Uterus (tissue), 4 donors: ENCODE data around the gene XPA. TPM values are rescaled to one million over a fixed set of nuclear protein-coding genes. Genes with fewer than 3 reads are reported as not detected.

Source experiments
- DNase-seq, 2 donors: peaks; one replicate each; pipeline ENCODE4 v3.0.0-alpha.2; 2019 to 2020
- H3K27ac ChIP-seq, 2 donors: fragments of 200-600 bp; sonication (generic); 1 replicate in 1 of 2; 2 replicates in 1 of 2; pipeline ENCODE4 v1.5.1; 2016 to 2018
- H3K27me3 ChIP-seq, 2 donors: fragments of 200-600 bp; sonication (generic); one replicate each; pipeline ENCODE4 v1.5.1; 2018 to 2019; ENCODE audit warnings: control low read depth in 1 of 2
- H3K36me3 ChIP-seq, 2 donors: fragments of 200-600 bp; sonication (generic); one replicate each; pipeline ENCODE4 v1.5.1; 2019; ENCODE audit warnings: control low read depth in 1 of 2
- H3K4me1 ChIP-seq, 2 donors: fragments of 200-600 bp; sonication (generic); one replicate each; pipeline ENCODE4 v1.5.1; 2018 to 2019; ENCODE audit warnings: control low read depth in 1 of 2
- H3K4me3 ChIP-seq, 2 donors: fragments of 200-600 bp; sonication (generic); 1 replicate in 1 of 2; 2 replicates in 1 of 2; pipeline ENCODE4 v1.5.1; 2018 to 2019; ENCODE audit warnings: mild to moderate bottlenecking in 1 of 2
- H3K9me3 ChIP-seq, 2 donors: fragments of 200-600 bp; sonication (generic); one replicate each; pipeline ENCODE4 v1.5.1; 2019; ENCODE audit warnings: control low read depth in 1 of 2
- CTCF ChIP-seq, 4 experiments: fragments of 200-600 bp in 2 of 4; fragments of 450-650 bp in 2 of 4; sonication (generic) in 2 of 4; IDR thresholded peaks; one replicate each; pipeline ENCODE4 v1.5.1; 2016 to 2019; ENCODE audit warnings: antibody characterized with exemption in 4 of 4, mild to moderate bottlenecking in 2 of 4, moderate library complexity in 1 of 4
- POLR2A ChIP-seq, 2 donors: fragments of 450-650 bp; IDR thresholded peaks; one replicate each; pipeline ENCODE4 v1.6.1; 2016; ENCODE audit warnings: antibody characterized with exemption in 2 of 2, mild to moderate bottlenecking in 1 of 2, moderate library complexity in 1 of 2
- intact Hi-C: fragments of 100-400 bp; cut with DNase I; formaldehyde crosslinking; loops from one replicate; pipeline ENCODE4 v1.15.1; 2023; ENCODE audit warnings: low total_unique reads
- total RNA-seq, 4 donors: library from RNA; depleted of rRNA in 3 of 4; stranded (reverse); fragments of >200 nt in 3 of 4; gene quantifications; one replicate each; pipeline versions ENCODE4 v1.1.0 to v1.2.4, GENCODE V29; 2014 to 2023
- donor health status: DM: yes; HTN: yes; CAD: no.

XPA gene
- total RNA-seq, 4 donors from 2014 or later: 10.0 to 31.6 (median 23.7) TPM

GRCh38 chr9:97666907-97667686 is 30.0 kb downstream of the XPA start:
- Histone ChIP-seq H3K27ac (no peak overlapping the region), H3K27me3 (no peaks in the 10 kb centered on the region), H3K9me3 (no peaks in the 10 kb centered on the region), H3K4me1 (no peaks in the 10 kb centered on the region), H3K4me3 (no peak overlapping the region), H3K36me3 (no peaks in the 10 kb centered on the region)
- DNase-seq: no peak
- intact Hi-C loops: no loop called here
- TF ChIP-seq CTCF (IDR thresholded peaks at IDR 0.05) (no peak), POLR2A (IDR thresholded peaks at IDR 0.05) (no peak)

- Histone ChIP-seq H3K36me3 (no peaks in the 10 kb centered on the region), H3K4me1 (no peaks in the 10 kb centered on the region), H3K9me3 (no peaks in the 10 kb centered on the region), H3K27me3 (no peaks in the 10 kb centered on the region), H3K4me3 (no peak overlapping the region), H3K27ac (no peak overlapping the region)
- intact Hi-C loops: no loop called here
- DNase-seq: no peak
- no peak for TF ChIP-seq POLR2A (IDR thresholded peaks at IDR 0.05)
- TF ChIP-seq CTCF (IDR thresholded peaks at IDR 0.05): no peak
Observed at GRCh38 chr9:97665742-97666141, 31.4 kb downstream of the XPA start.

GRCh38 chr9:97660847-97661246 is 36.3 kb downstream of the XPA start:
- Histone ChIP-seq H3K27me3 (no peaks in the 10 kb centered on the region), H3K4me1 (no peaks in the 10 kb centered on the region), H3K4me3 (no peak overlapping the region), H3K36me3 (no peaks in the 10 kb centered on the region), H3K9me3 (no peaks in the 10 kb centered on the region), H3K27ac (no peak overlapping the region)
- intact Hi-C loops: no loop called here
- no peak for TF ChIP-seq POLR2A (IDR thresholded peaks at IDR 0.05)
- no peak for TF ChIP-seq CTCF (IDR thresholded peaks at IDR 0.05)
- no peak for DNase-seq

- no peak overlapping the region for H3K27ac ChIP-seq
Observed at GRCh38 chr9:97660340-97660739, 36.8 kb downstream of the XPA start.

More at GRCh38 chr9:97660340-97660739, 36.8 kb downstream of the XPA start:
- no peak overlapping the region for H3K4me3 ChIP-seq
- DNase-seq: no peak
- TF ChIP-seq CTCF (IDR thresholded peaks at IDR 0.05) (no peak), POLR2A (IDR thresholded peaks at IDR 0.05) (no peak)
- no peaks in the 10 kb centered on the region for H3K27me3 ChIP-seq
- intact Hi-C loops: no loop called here
- H3K9me3 ChIP-seq: no peaks in the 10 kb centered on the region
- H3K36me3 ChIP-seq: no peaks in the 10 kb centered on the region
- no peaks in the 10 kb centered on the region for H3K4me1 ChIP-seq
